Hepatocyte (in vitro differentiated cells): ENCODE data around the gene HS6ST2.

Experiments
- EZH2 ChIP-seq: fragments of 200-600 bp; sonication (generic); IDR thresholded peaks from 2 replicates; pipeline ENCODE4 v1.6.1; 2016; ENCODE audit warnings: antibody characterized with exemption, mild to moderate bottlenecking, borderline replicate concordance
- EZH2phosphoT487 ChIP-seq: fragments of 200-600 bp; sonication (generic); IDR thresholded peaks from one replicate; pipeline ENCODE4 v1.6.1; 2018; ENCODE audit warnings: antibody characterized with exemption, mild to moderate bottlenecking, low read depth, moderate library complexity; ENCODE audit not compliant: unreplicated experiment, severe bottlenecking
- TF ChIP-seq, protein P1 (sequence below): fragments of 200-600 bp; sonication (generic); IDR thresholded peaks from 2 replicates; pipeline ENCODE4 v1.5.1; 2016; ENCODE audit warnings: antibody characterized with exemption, mild to moderate bottlenecking; ENCODE audit not compliant: poor library complexity

GRCh38 chrX:132712350-132712749 is 246.1 kb downstream of the HS6ST2 start:
- TF ChIP-seq, protein P1, sequence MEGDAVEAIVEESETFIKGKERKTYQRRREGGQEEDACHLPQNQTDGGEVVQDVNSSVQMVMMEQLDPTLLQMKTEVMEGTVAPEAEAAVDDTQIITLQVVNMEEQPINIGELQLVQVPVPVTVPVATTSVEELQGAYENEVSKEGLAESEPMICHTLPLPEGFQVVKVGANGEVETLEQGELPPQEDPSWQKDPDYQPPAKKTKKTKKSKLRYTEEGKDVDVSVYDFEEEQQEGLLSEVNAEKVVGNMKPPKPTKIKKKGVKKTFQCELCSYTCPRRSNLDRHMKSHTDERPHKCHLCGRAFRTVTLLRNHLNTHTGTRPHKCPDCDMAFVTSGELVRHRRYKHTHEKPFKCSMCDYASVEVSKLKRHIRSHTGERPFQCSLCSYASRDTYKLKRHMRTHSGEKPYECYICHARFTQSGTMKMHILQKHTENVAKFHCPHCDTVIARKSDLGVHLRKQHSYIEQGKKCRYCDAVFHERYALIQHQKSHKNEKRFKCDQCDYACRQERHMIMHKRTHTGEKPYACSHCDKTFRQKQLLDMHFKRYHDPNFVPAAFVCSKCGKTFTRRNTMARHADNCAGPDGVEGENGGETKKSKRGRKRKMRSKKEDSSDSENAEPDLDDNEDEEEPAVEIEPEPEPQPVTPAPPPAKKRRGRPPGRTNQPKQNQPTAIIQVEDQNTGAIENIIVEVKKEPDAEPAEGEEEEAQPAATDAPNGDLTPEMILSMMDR: no peak
- TF ChIP-seq EZH2 (no peak), EZH2phosphoT487 (no peak)
